ENCODE data around the gene SCAPER.

Gene SCAPER

DNA sequence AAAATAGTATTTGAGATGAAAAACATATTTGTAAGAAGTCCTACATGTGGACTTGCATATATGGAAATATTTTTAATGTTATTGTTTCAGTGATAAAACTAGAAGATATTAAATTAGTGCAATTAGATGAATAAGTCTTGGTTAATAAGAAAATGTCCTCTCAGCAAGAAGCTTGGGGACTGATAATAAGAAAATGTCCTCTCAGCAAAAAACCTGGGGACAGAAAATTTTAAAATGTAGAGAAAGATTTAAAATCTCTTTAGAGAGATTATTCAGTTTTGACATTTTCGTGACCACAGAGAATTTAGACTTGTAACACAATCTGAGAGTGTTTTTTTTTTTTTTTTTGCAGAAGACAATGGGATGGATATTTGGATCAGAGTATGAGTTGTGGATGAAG is 412.6 kb downstream of the SCAPER start:
- DNase-seq (ENCODE audit: low read depth) = no peak
- TF ChIP-seq, protein P1, sequence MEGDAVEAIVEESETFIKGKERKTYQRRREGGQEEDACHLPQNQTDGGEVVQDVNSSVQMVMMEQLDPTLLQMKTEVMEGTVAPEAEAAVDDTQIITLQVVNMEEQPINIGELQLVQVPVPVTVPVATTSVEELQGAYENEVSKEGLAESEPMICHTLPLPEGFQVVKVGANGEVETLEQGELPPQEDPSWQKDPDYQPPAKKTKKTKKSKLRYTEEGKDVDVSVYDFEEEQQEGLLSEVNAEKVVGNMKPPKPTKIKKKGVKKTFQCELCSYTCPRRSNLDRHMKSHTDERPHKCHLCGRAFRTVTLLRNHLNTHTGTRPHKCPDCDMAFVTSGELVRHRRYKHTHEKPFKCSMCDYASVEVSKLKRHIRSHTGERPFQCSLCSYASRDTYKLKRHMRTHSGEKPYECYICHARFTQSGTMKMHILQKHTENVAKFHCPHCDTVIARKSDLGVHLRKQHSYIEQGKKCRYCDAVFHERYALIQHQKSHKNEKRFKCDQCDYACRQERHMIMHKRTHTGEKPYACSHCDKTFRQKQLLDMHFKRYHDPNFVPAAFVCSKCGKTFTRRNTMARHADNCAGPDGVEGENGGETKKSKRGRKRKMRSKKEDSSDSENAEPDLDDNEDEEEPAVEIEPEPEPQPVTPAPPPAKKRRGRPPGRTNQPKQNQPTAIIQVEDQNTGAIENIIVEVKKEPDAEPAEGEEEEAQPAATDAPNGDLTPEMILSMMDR (IDR thresholded peaks at IDR 0.05; ENCODE audit: low read length, missing control alignments) = no peak
- no peak overlapping the region for H3K4me3 ChIP-seq (replicated peaks; ENCODE audit: low read depth, low read length)

DNA sequence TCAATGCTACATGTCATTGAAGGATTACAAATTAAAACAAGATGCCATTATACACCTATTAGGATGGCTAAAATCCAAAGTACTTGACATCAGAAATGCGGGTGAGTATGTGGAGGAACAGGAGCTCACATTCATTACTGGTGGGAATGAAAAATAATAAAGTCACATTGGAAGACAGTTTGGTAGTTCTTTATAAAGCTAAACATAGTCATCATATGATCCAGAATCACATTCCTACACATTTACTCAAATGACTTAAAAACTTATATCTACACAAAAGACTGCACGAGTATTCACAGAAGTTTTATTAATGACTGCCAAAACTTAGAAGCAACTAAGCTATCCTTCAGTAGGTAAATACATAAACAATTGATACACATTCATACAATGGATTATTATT is 421.4 kb downstream of the SCAPER start:
- no peak for DNase-seq (ENCODE audit: low read depth)
- no peak overlapping the region for H3K4me3 ChIP-seq (replicated peaks; ENCODE audit: low read depth, low read length)
- TF ChIP-seq, protein P1 (IDR thresholded peaks at IDR 0.05; ENCODE audit: low read length, missing control alignments) = no peak

DNA sequence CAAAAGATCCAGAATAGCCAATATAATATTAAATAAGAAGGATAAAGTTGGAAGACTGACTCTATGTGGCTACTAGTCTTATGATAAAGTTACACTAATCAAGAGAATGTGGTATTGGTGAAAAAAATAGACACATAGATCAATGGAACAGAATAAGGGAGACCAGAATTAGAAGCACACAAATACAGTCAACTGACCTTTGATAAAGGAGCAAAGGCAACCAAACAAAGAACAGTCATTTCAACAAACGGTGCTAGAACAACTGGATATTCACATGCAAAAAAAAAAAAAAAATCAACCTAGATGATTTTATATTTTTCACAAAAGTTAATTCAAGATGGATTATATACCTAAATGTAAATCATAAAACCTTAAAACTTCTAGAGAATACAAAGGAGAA is 422.1 kb downstream of the SCAPER start:
- TF ChIP-seq, protein P1 (IDR thresholded peaks at IDR 0.05; ENCODE audit: low read length, missing control alignments) = no peak
- no peak for DNase-seq (ENCODE audit: low read depth)
- no peak overlapping the region for H3K4me3 ChIP-seq (replicated peaks; ENCODE audit: low read depth, low read length)

DNA sequence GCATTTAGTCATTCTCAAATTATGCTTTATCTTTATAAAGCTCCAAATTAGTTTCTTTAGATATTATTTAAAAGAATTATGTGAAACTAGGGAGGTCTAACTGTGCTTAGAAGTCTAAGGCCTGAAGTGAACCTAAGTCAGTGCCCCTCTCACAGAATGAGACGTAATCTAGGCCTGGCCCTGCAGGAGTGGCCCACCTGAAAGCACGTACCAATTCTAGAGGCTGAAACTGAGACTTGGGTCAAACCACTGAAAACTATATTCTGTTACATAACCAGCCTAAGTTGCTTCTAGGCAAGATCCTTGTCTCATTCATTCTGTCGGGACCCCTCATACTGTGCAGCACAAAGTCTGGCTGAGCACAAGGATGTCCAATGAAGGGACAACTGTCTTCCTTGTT is 424.9 kb downstream of the SCAPER start:
- TF ChIP-seq, protein P1 (IDR thresholded peaks at IDR 0.05; ENCODE audit: low read length, missing control alignments) = no peak
- no peak for DNase-seq (ENCODE audit: low read depth)
- H3K4me3 ChIP-seq (replicated peaks; ENCODE audit: low read depth, low read length) = no peak overlapping the region

DNA sequence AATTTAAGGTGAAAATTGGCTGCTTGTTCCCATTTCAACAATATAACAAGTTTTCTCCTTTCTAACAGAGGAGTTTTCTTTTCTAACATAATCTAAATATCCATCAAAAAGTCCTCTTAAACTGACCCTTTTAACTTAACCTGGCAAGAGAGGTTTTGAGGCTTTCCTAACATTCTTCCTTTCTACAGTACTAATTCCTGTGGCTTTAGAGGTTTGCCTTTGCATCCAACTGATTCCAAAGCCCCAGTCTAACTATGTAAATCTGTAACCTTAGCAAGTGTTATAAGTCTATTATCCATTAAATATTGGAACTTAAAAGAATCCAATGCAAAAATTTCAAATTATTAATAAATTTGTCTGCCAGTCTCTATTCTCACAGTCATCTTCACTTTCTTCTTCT is 434.4 kb downstream of the SCAPER start:
- peak; percentile 9 for DNase-seq (ENCODE audit: low read depth)
- H3K4me3 ChIP-seq (replicated peaks; ENCODE audit: low read depth, low read length) = no peak overlapping the region
- TF ChIP-seq, protein P1 (IDR thresholded peaks at IDR 0.05; ENCODE audit: low read length, missing control alignments) = no peak

DNA sequence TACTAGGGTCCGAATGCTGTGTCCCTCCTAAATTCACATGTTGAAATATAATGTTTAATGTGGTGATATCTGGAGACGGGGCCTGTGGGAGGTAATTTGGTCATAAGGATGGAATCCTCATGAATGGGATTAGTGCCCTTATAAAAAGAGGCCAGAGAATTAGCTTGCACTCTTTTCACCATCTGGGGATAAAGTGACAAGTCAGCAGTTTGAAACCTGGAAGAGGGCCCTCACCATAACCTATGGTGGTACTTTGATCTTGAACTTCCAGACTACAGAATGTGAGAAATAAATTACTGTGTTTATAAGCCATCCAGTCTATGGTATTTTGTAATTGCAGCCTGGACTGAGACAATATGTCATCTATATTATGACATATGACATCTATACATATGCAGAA is 436.4 kb downstream of the SCAPER start:
- no peak for DNase-seq (ENCODE audit: low read depth)

DNA sequence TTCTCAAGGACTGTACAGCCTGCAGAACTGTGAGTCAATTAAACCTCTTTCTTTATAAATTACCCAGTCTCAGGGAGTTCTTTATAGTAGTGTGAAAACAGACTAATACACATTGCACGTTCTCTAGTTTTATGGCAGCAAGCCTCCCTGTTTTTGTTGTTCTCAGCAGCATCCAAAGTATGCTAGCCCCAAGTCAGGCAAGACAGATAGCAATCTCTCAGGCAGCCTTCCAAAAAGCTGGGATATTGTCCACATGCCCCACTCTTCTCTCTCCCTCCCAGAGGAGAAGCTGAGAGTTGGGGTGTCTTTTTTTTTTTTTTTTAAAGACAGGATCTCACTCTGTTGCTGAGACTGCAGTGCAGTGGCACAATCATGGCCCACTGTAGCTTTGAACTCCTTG is 438.0 kb downstream of the SCAPER start:
- no peak for DNase-seq (ENCODE audit: low read depth)
- no peak overlapping the region for H3K4me3 ChIP-seq (replicated peaks; ENCODE audit: low read depth, low read length)
- TF ChIP-seq, protein P1 (IDR thresholded peaks at IDR 0.05; ENCODE audit: low read length, missing control alignments) = no peak

More for the DNA sequence above, 436.4 kb downstream of the SCAPER start:
- TF ChIP-seq, protein P1 (IDR thresholded peaks at IDR 0.05; ENCODE audit: low read length, missing control alignments) = no peak
- no peak overlapping the region for H3K4me3 ChIP-seq (replicated peaks; ENCODE audit: low read depth, low read length)

All from fibroblast of pulmonary artery (primary cell).